HG03095 (cell line): ENCODE results near the gene ATIC.
"Not testable (repeated sequence)": the region's sequence is repeated elsewhere in the genome, so short reads cannot be mapped to it uniquely, and the experiment has no call there.

ENCODE experiments used
- ATAC-seq: cut with Tn5 transposase; IDR thresholded peaks from one replicate; pipeline ENCODE4 v1.9.1; 2021; ENCODE audit warnings: moderate library complexity; ENCODE audit not compliant: unreplicated experiment

The ATIC gene

DNA sequence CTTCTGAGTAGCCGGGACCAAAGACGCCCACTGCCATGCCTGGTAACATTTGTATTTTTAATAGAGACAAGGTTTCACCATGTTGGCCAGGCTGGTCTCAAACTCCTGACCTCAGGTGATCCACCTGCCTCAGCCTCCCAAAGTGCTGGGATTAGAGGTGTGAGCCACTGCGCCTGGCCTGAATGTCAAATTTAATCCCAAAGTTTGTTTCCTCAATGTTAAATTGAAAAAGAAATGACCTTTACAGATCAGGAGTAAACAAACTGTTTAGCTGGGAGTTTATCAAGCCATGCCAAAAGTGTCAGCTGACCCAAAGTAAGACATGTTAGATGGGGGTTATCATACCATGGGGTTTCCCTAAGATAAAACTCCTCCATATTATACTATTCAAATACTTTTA lies 48.2 kb downstream of the ATIC start:
- not testable (repeated sequence) for ATAC-seq

DNA sequence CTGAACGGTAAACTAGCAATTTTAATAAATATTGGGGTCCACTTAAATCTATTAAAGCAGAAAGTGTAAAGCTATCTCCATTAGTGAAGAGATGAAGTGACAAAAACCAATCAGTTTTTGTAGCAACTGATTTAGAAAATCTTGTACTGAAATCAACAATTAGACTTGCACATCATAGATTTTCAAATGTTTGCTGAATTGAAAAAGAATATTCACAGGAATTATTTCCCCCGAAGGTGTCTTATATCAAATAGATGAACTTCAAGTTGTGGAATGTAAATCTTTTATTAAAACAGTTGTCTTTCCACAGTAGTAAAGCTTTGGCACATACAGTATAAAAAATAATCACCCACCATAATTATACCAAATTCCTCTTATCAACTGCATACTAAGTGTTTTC lies 48.7 kb downstream of the ATIC start:
- ATAC-seq = no peak

DNA sequence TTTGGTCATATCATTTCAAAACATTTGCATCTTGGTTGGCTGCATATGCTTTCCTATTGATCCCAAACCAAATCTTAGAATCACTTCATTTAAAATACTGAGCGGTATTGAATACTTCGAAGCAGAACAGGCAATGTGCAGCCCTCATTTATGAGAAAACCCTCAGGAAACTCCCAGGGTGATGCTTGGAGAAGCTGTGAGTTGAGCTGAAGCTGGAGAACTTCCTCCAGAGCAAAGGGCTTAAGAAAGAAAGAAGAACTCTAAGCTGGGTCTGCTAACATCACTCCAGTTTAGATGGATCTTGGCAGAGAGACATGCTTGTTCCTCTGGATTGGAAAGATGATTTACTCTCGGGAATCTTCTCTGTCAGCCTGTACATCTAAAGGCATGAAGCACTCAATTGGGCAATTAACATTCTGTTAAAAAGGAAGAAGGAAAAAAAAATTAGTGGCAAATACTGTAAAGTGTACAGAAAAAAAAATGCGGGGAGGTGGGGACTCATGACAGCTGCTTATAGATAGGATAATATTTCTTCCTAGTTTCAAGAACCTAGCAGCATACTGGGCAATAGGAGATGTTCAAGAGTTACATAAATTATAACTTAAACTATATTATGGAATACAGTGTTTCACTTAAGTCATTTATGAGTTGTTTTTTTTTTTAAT lies 49.5 kb downstream of the ATIC start:
- ATAC-seq = no peak

DNA sequence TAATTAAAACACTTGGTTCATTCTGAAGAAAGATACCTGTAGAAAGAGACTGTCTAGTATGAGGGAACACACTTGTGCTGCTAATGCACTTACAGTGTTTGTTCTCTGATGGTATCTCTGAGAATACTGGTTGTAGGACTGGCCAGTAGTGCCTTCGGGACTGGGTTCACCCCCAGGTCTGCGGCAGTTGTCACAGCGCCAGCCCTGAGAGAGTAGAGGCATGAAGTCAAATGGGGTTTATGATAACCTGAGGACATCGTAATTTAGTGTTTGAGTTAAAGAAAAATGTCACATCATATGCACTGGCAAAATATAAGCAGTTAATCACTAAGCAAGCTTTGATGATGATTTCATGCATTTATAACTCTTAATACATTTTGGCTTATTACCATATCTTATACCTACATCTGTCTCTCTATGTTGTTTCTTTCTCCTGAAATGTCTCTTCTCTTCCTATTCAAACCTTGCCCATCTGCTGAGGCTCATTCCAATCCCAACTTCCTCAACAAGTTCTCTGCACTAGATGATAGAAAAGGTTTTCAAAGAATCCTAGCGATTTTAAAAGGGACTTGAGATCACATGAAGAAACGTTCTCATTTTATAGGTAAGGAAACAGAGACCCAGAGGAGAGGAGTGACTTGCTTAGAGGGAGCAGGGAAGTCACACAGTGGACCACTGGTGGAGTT lies 50.2 kb downstream of the ATIC start:
- ATAC-seq = no peak

DNA sequence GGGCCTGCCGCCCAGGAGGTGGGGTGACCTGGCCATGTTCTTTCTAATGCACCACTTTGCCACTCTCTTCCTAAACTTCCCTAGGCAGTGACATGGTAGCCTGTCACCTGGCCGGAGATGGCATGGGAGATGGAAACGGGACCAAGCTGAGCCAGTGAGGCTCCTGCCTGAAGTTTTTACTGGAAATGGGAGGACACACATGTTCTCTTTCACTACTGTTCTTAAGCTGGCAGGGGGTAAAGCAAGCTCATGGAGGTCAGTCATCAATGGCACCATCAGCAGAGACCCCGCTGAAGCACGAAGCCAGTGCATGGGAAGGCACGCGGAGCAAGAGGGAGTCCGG lies 50.7 kb downstream of the ATIC start:
- ATAC-seq = no peak

DNA sequence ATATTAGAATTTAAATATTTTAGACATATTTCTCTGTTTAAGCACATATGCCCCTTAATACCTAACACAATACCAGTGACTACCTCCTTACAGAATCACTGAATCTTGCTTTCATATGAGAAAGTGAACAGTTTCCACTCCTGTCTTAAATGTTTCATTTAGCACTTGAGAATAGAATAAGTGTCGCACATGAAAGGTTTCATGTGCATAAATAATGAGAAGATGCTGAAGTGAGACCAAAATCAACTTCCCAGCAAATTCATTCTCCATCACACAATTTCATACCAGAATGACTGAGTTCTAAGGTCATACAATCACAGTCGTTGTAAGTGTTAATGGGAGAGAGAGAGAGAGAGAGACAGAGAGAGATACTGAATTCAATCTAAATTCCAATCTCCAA lies 51.2 kb downstream of the ATIC start:
- no peak for ATAC-seq

- ATAC-seq = no peak
Measured at GRCh38 chr2:215363461-215364156, 51.8 kb downstream of the ATIC start.

DNA sequence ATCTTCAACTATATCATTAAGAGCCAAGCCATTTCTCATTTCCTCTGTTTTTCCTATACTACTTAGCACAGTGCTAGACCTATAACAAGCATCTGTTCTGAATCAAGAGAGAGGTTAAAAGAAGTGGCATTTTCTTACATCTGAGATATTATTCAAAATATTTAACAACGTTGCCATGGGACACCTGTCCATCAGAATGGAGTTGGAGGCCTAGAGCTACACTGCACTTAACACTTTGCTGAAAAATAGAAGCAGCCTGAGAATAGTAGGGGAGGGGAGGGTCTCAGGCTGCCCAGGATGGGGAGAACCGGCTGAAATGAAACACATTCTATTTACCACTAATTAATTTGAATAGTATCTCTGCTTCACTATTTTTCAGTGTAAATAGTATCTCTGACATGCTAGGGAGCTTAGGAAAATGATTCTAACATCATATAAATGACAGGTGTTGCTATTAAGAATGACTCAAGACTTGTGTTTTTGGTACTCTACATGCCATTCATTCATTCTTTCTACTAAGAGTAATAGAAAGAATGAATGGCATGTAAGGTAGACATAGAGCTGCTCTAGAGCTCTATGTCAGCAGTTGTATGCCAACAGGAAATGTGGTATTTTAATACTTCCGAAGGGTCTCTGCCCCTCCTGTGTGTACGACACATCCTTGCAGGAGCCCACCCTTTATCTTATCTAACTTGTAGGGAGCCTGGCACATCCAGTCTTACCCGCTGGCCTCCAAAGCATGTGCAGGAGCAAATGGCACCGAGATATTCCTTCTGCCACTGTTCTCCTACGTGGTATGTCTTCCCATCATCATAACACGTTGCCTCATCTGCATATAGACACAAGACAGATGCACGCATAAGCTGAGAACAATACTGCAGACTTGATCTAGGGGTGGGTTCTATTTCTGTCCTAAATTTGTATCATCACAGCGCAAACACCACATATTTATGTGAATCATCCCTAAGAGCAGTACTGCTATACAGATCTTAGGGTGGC lies 52.6 kb downstream of the ATIC start:
- no peak for ATAC-seq

- peak; percentile 47 for ATAC-seq
Measured at GRCh38 chr2:215365184-215365658, 53.4 kb downstream of the ATIC start.

- ATAC-seq = no peak
Measured at GRCh38 chr2:215366440-215367032, 54.7 kb downstream of the ATIC start.

DNA sequence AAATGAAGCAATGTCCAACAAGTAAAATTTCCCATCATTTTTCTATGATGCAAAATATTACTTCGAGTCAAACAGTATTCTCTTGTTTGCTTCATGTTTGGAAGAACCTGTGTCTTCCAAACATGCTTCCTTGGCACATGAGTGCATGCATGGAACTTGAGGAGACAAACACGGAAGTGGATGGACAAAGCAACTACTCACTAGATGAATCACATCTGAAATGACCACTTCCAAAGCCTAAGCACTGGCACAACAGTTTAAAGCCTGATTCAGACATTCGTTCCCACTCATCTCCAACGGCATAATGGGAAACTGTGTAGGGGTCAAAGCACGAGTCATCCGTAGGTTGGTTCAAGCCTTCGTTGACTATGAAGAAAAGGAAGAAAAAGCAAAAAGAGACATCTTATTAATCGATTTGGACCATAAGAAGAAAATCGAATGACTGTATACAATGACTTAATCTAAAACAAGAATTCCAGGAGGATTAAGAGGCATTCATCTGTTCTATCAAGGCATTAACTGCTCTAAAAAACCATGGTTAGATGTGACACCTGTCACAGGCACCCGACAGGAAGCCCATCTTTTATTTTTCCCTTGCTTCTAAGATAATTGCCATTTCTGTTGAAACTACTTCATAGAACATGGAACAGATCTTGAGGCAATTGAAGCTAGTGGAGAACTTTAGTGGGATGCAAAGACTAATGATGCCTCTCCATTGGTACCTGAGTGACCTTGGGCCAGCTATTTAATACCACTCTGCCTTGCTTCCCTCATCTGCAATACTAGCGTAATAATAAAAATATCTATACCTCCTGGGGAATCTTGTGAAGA lies 56.0 kb downstream of the ATIC start:
- ATAC-seq = no peak

DNA sequence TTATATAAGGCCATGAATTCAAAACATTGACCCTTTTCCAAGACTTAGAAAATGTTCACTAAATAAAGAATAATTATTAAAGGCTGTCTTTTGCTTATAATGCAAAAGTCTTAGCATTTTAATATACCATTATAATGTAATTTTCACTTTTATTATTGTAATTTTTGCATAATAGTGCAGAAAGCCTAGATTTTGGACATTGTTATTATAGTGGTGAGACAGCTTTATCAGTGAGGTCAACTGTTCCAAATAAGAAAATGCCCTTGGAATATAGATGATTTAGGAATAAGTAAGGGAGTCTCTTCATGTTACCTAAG lies 56.6 kb downstream of the ATIC start:
- ATAC-seq = no peak

DNA sequence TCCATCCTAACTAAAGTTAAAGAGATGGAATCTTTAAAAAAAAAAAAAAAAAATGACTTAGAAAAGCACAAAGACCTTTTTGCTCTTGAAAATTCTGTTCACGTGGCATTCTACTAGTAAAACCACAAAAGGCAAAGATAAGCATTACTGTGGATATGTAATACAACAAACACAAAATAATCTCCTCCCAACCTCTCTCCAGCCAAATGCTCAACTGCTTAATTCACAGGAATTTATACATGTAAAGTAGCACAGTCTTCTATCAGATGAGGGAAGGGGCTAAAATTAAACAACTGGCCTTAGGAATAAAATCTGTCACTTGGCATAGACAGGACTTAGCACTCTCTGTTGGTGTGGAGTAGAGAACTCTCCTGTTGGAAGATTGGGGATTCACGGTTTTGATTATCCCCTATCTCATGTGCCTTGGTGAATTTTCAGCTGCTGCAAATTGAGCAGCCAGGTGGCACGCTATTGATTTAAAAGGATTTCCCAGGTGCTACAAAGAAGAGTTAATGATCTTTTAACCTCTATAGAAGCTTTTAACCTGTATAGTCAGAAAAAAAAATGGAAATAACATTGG lies 57.4 kb downstream of the ATIC start:
- no peak for ATAC-seq

DNA sequence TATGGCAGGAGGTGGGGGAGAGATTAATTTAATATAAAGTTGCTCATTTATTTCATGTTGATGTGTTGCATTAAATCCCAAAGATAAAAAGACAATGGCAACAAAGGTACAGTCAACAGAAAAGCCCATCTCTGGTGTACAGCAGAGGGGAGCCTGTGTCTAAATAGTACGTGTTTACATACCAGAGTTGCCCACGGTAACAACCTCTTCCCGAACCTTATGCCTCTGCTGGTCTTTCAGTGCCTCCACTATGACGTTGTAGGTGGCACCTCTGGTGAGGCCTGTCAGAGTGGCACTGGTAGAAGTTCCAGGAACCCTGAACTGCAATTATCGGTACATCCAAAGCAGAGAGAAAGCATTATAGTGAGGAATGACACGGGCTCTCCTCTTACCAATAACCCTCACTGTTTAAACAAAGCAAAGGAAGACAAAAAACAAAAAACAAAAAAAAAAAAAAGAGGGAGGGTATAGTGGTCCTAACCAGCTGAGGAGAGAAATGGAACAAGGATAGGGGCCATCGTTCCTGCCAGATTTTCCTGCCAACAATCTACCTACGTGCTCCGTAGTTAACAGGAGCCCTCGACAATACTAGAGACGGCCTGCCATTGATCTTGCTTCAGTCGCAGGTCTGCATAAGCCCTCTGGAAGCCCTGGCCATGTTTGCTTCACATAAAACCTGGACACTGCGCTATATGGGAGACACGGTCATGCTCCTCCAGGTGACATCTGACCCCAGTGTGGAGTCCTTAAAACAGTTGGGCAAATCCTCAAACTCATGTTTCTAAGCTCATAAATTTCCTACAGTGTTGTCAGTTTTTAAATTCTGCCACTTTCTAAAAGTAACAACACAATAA lies 58.5 kb downstream of the ATIC start:
- ATAC-seq = no peak

DNA sequence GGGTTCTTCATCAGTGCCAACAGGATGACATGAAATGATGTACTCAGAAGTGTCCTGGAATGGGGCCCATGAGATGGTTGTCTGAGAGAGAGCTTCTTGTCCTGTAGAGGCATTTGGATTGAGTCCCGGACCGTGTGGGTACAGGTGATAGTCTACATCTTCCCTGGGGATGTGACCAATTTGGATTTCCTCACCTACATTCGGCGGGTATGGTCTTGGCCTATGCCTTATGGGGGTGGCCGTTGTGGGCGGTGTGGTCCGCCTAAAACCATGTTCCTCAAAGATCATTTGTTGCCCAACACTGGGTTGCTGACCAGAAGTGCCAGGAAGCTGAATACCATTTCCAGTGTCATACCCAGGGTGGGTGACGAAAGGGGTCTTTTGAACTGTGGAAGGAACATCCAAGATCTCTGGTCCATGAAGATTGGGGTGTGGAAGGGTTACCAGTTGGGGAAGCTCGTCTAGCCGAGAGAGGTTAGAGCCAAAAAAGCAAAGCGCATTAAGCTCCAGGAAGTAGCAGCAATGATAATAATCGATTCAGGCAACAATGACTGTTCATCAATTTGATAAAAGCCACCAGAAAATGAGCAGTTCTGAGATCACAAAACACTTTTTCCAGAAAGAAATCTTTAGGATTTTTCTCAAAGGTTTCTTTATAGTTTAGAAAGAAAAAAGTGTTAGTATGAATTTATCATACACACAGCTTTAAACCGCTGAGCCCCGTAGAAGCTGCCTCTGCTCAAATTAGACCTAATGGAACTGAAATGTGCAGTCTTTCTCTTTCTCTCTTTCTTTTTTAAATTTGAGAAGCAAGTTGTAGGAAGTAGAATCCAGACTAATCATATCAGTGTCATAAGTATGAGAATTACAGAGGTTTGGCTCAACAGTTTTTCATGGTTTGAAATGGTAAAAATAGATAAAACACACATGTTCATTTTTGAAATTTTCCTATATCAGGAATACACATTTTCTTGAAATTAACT lies 60.3 kb downstream of the ATIC start:
- ATAC-seq = no peak

DNA sequence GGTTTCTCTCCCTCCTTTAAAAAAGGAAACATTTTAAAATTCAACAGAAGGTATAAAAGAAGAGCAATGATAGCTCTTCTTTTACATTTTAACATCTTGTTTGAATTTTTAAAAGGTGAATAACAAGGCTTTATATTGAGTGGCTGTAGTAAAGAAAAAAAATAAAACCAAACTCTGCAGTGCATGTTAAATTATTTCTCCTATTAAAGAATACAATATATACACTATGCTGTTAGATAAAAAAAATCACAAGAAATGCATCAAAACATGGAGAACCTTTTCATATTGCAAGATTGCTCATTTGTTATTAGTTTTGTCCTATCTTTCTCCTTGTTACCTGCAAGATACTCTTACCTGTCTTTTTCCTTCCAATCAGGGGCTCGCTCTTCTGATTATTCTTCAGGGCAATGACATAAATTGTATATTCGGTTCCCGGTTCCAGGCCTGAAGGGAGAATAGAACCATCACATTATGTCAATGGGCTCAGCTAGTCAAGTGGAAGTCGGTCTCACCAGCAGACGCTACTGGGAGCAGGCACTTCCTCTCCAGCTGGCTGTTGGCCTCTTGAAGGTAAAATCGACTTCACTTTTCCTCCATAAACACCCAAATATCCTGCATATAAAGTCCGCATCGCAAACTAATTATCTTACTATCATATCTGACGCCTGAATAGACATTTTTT lies 61.2 kb downstream of the ATIC start:
- no peak for ATAC-seq

DNA sequence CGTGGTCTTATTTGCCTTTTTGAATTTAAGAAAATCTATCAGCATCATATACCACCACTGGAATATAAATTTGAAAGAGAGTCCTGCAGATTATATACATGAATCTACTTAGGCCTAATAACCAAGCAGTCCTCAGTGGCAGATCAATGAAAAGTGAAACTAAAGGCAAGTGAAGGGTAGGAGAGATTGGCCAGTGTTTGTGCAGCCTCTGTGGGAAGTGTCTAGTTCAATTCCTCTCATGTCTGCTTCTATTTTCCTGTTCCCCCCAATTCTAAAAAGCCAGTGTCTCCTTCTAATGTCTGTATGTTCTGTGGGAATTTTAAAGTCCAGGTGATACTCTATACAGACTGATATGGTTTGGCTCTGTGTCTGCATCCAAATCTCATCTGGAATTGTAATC lies 62.1 kb downstream of the ATIC start:
- no peak for ATAC-seq
